Testis (tissue), 3 donors: Measurements from ENCODE around the gene NEU1. TPM values are rescaled to one million over a fixed set of nuclear protein-coding genes. Genes with fewer than 3 reads are reported as not detected.

Experiments used
- DNase-seq: peaks from one replicate; pipeline ENCODE4 v3.0.0-alpha.2; 2019
- H3K27ac ChIP-seq, 2 donors: fragments of 200-600 bp; sonication (generic); one replicate each; pipeline ENCODE4 v1.5.1; 2019
- H3K27me3 ChIP-seq: fragments of 200-600 bp; sonication (generic); one replicate; pipeline ENCODE4 v1.5.1; 2019
- H3K36me3 ChIP-seq: fragments of 200-600 bp; sonication (generic); one replicate; pipeline ENCODE4 v1.5.1; 2017; ENCODE audit warnings: low read depth; ENCODE audit errors: missing control alignments
- H3K4me1 ChIP-seq: fragments of 200-600 bp; sonication (generic); one replicate; pipeline ENCODE4 v1.5.1; 2019
- H3K4me3 ChIP-seq, 2 donors: fragments of 200-600 bp; sonication (generic); one replicate each; pipeline ENCODE4 v1.5.1; 2017 to 2019
- H3K9me3 ChIP-seq: fragments of 200-600 bp; sonication (generic); one replicate; pipeline ENCODE4 v1.5.1; 2017
- CTCF ChIP-seq, 3 experiments: fragments of 450-650 bp in 2 of 3; fragments of 200-600 bp in 1 of 3; sonication (generic) in 1 of 3; IDR thresholded peaks; one replicate each; pipeline ENCODE4 v1.5.1; 2016 to 2019; ENCODE audit warnings: antibody characterized with exemption in 3 of 3, mild to moderate bottlenecking in 2 of 3, moderate library complexity in 1 of 3
- POLR2A ChIP-seq: fragments of 450-650 bp; IDR thresholded peaks from one replicate; pipeline ENCODE4 v1.6.1; 2017; ENCODE audit warnings: antibody characterized with exemption, mild to moderate bottlenecking, moderate library complexity
- WGBS, 2 donors: methylation state at CpG; one replicate each; pipeline ENCODE4 v1.1.5; 2018; 5-methylcytosine and 5-hydroxymethylcytosine counted together
- intact Hi-C: fragments of 100-400 bp; cut with DNase I; formaldehyde crosslinking; loops from one replicate; pipeline ENCODE4 v1.15.1; 2023; ENCODE audit warnings: low total_unique reads
- polyA plus RNA-seq: library from polyadenylated mRNA; stranded (reverse); fragments of 350-450 nt; fragmentation: Illumina TruSeq; extraction: RNeasy Lipid Tissue Mini Kit (QIAGEN cat#74804); gene quantifications from one replicate; pipeline ENCODE4 v1.2.3, GENCODE V29; 2014; ENCODE audit warnings: low read depth, low replicate concordance; ENCODE audit not compliant: insufficient read depth
- total RNA-seq, 2 donors: library from RNA; depleted of rRNA; stranded (reverse); fragments of >200 nt; gene quantifications; one replicate each; pipeline ENCODE4 v1.2.3, GENCODE V29; 2016

Gene NEU1
- total and polyA plus RNA-seq, 3 donors from 2014 or later, result 27.4 to 65.9 (median 31.7) TPM

- Histone ChIP-seq H3K9me3 (no peaks in the 10 kb centered on the region), H3K4me1 (no peaks in the 10 kb centered on the region), H3K27me3 (no peaks in the 10 kb centered on the region), H3K27ac (no peak overlapping the region), H3K4me3 (no peak overlapping the region), H3K36me3 (no peaks in the 10 kb centered on the region)
- TF ChIP-seq CTCF (IDR thresholded peaks at IDR 0.05), result no peak
- no peak for TF ChIP-seq POLR2A
- intact Hi-C loops, result no loop called here
- DNase-seq, result no peak
- 66% methylated on average over 2 of the region's 2 CpGs for WGBS, 2 donors
Observed at GRCh38 chr6:31851485-31851832, 11.2 kb downstream of the NEU1 start.

GRCh38 chr6:31850765-31851484 is 11.7 kb downstream of the NEU1 start:
- Histone ChIP-seq H3K36me3 (no peaks in the 10 kb centered on the region), H3K4me3 (no peak overlapping the region), H3K4me1 (no peaks in the 10 kb centered on the region), H3K27me3 (no peaks in the 10 kb centered on the region), H3K27ac (no peak overlapping the region), H3K9me3 (no peaks in the 10 kb centered on the region)
- TF ChIP-seq POLR2A (no peak), CTCF (IDR thresholded peaks at IDR 0.05) (no peak)
- WGBS, 2 donors, result 95 to 100% methylated on average over 2 of the region's 2 CpGs
- DNase-seq, result no peak
- intact Hi-C loops, result no loop called here

- DNase-seq, result no peak
- no peak overlapping the region for H3K4me3 ChIP-seq
- H3K27me3 ChIP-seq, result no peaks in the 10 kb centered on the region
- WGBS, 2 donors, result 93 to 95% methylated on average over 2 of the region's 2 CpGs
- no peaks in the 10 kb centered on the region for H3K36me3 ChIP-seq
- TF ChIP-seq CTCF (IDR thresholded peaks at IDR 0.05), result no peak
- no peak for TF ChIP-seq POLR2A
- no peak overlapping the region for H3K27ac ChIP-seq
- H3K4me1 ChIP-seq, result no peaks in the 10 kb centered on the region
- intact Hi-C loops, result no loop called here
- no peaks in the 10 kb centered on the region for H3K9me3 ChIP-seq
Observed at GRCh38 chr6:31847276-31847978, 15.2 kb downstream of the NEU1 start.

GRCh38 chr6:31844507-31844906 is 18.1 kb downstream of the NEU1 start:
- TF ChIP-seq POLR2A, result no peak
- no peak for TF ChIP-seq CTCF (IDR thresholded peaks at IDR 0.05)
- 92 to 95% methylated on average over 3 of the region's 3 CpGs for WGBS, 2 donors
- no peaks in the 10 kb centered on the region for H3K36me3 ChIP-seq

More at GRCh38 chr6:31844507-31844906, 18.1 kb downstream of the NEU1 start:
- no peak for DNase-seq
- intact Hi-C loops, result no loop called here
- Histone ChIP-seq H3K27me3 (no peaks in the 10 kb centered on the region), H3K27ac (no peak overlapping the region), H3K4me1 (no peaks in the 10 kb centered on the region), H3K4me3 (no peak overlapping the region), H3K9me3 (no peaks in the 10 kb centered on the region)
